K562 (cell line): ENCODE measurements around the gene RARS1. TPM values are rescaled to one million over a fixed set of nuclear protein-coding genes. Genes with fewer than 3 reads are reported as not detected.

Source experiments
- ATF7 ChIP-seq: fragments of 450-650 bp; IDR thresholded peaks from 2 replicates; pipeline ENCODE4 v1.7.1; 2014; ENCODE audit warnings: mild to moderate bottlenecking, moderate library complexity
- ELF1 ChIP-seq: fragments of 200-800 bp; sonication (Bioruptor generic); IDR thresholded peaks from 2 replicates; pipeline ENCODE4 v1.6.1; 2016; ENCODE audit warnings: missing genetic modification characterization, missing compliant biosample characterization
- ELF4 ChIP-seq: fragments of 450-650 bp; formaldehyde crosslinking; IDR thresholded peaks from 2 replicates; pipeline ENCODE4 v1.4.0; 2022; ENCODE audit warnings: missing genetic modification characterization
- FOXJ3 ChIP-seq: sonication (generic); formaldehyde crosslinking; IDR thresholded peaks from 2 replicates; pipeline ENCODE4 v1.4.0; 2020; ENCODE audit warnings: mild to moderate bottlenecking, missing genetic modification reagents
- HCFC1 ChIP-seq: IDR thresholded peaks from 2 replicates; pipeline ENCODE4 v1.6.1; 2012; ENCODE audit warnings: low read depth, low read length, improper control_type of control experiment
- HDAC1 ChIP-seq, 2 experiments: fragments of 450-650 bp; IDR thresholded peaks; 2 replicates each; pipeline ENCODE4 v1.6.1; 2016 to 2017; ENCODE audit warnings: inconsistent platforms in 1 of 2, mild to moderate bottlenecking in 1 of 2, moderate library complexity in 1 of 2
- HEY1 ChIP-seq: fragments of 250-450 bp; sonication (Bioruptor Pico); IDR thresholded peaks from 2 replicates; pipeline ENCODE4 v1.5.0; 2020; ENCODE audit warnings: mild to moderate bottlenecking, moderate library complexity, borderline replicate concordance
- MEF2D ChIP-seq: conservative IDR thresholded peaks from 2 replicates; pipeline ENCODE4 v1.6.1; 2016; ENCODE audit warnings: low read depth, missing genetic modification characterization, missing compliant biosample characterization
- MYC ChIP-seq, 2 experiments: fragments of 250-450 bp in 1 of 2; sonication (Bioruptor Pico) in 1 of 2; IDR thresholded peaks; 2 replicates each; pipeline versions ENCODE4 v1.5.1 to v1.6.1; 2012 to 2021; ENCODE audit warnings: low read depth in 2 of 2, borderline replicate concordance in 1 of 2, improper control_type of control experiment in 1 of 2, low read length in 1 of 2, mild to moderate bottlenecking in 1 of 2, moderate library complexity in 1 of 2
- NCOA6 ChIP-seq: fragments of 450-650 bp; IDR thresholded peaks from 2 replicates; pipeline ENCODE4 v1.6.1; 2017; ENCODE audit warnings: mild to moderate bottlenecking
- NFIC ChIP-seq: fragments of 450-650 bp; IDR thresholded peaks from 2 replicates; pipeline ENCODE4 v1.6.1; 2017; ENCODE audit warnings: mild to moderate bottlenecking, inconsistent platforms
- RBBP5 ChIP-seq: fragments of 200-600 bp; sonication (generic); IDR thresholded peaks from 2 replicates; pipeline ENCODE4 v1.6.1; 2012; ENCODE audit warnings: borderline replicate concordance, mild to moderate bottlenecking, low read length, control low read depth, inconsistent platforms; ENCODE audit not compliant: insufficient read depth, poor library complexity, severe bottlenecking
- REST ChIP-seq, 2 experiments: fragments of 450-650 bp; formaldehyde crosslinking in 1 of 2; IDR thresholded peaks; 2 replicates each; pipeline versions ENCODE4 v1.4.0 to v1.6.1; 2014 to 2020; ENCODE audit warnings: mild to moderate bottlenecking in 2 of 2, borderline replicate concordance in 1 of 2, low read depth in 1 of 2
- SMAD1 ChIP-seq: fragments of 150-350 bp; IDR thresholded peaks from 2 replicates; pipeline ENCODE4 v1.6.1; 2014; ENCODE audit warnings: low read length, low read depth; ENCODE audit not compliant: partially characterized antibody
- SMAD4 ChIP-seq: fragments of 250-450 bp; sonication (Bioruptor Pico); conservative IDR thresholded peaks from 2 replicates; pipeline ENCODE4 v1.8.0; 2021; ENCODE audit warnings: inconsistent platforms, mild to moderate bottlenecking, moderate library complexity
- TAF1 ChIP-seq: IDR thresholded peaks from 2 replicates; pipeline ENCODE4 v1.6.1; 2011; ENCODE audit warnings: mild to moderate bottlenecking, low read length, moderate library complexity; ENCODE audit not compliant: insufficient read depth, control insufficient read depth, severe bottlenecking; ENCODE audit errors: extremely low read depth
- TBL1XR1 ChIP-seq, 2 experiments: IDR thresholded peaks; 2 replicates each; pipeline ENCODE4 v1.6.1; 2012; ENCODE audit warnings: improper control_type of control experiment in 2 of 2, low read length in 2 of 2, mild to moderate bottlenecking in 1 of 2
- ZNF75A ChIP-seq: fragments of 450-650 bp; formaldehyde crosslinking; IDR thresholded peaks from 2 replicates; pipeline ENCODE4 v1.4.0; 2020; ENCODE audit warnings: mild to moderate bottlenecking
- polyA plus RNA-seq, 8 experiments: library from polyadenylated mRNA; depleted of rRNA in 4 of 8; stranded (reverse) in 5 of 8; unstranded in 3 of 8; fragments of >200 nt; fragmentation: Nextera tagmentation in 2 of 8; fragmentation: Illumina TruSeq in 1 of 8; extraction: Ambion mirVana in 2 of 8; extraction: Trizol in 1 of 8; gene quantifications; 2 replicates each; pipeline versions ENCODE4 v1.2.1 to v1.2.3, GENCODE V29; 2011 to 2014; ENCODE audit warnings: inconsistent platforms in 1 of 8, missing spikeins in 1 of 8
- total RNA-seq, 7 experiments: library from RNA; depleted of rRNA in 6 of 7; stranded (reverse); fragments of >200 nt in 6 of 7; fragmentation: Illumina TruSeq in 2 of 7; extraction: Trizol in 2 of 7; gene quantifications; 2 replicates each; pipeline versions ENCODE4 v1.2.1 to v1.2.3, GENCODE V29; 2011 to 2021; ENCODE audit warnings: low replicate concordance in 1 of 7

The RARS1 gene
- total and polyA plus RNA-seq, 9 of the 15 experiments (the other 6 are each of a cell fraction or from before 2014, with no cell fraction given): 109 to 196 (median 139) TPM

DNA sequence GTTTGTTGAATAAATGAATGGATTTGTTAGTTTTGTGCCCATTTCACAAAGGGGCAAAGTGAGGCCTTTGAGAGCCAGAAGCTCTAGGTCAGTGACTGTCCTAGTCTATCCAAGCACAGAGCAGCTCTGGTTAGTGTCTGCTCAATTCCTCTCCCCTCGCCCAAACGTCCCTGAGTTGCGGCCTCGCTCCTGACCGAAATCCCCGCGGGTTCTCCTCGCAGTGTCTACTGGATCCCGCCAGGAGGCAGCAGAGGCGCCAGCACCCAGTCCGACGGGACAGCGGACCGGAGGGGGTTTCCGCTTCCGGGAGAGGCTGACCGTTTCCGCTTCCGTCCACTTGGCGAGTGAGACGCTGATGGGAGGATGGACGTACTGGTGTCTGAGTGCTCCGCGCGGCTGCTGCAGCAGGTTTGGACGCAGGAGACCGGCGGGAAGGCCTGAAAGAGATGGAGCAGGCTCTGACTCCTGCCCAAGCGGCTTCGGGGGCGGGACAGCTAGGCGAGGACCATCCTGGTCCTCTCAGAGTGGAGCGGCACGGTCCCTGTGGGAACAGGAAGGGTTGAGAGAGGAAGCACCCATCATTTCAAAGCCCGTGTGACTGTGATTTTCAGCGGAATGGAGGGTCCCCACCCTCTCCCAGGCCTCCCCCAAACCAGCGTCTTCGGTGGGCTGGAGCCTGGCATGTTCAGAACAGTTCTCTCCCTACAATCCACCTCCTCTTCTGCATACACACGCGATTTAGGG lies at the start of gene RARS1 (continued):
- TF ChIP-seq RBBP5 (peak; percentile 80), HEY1 (no peak), MEF2D (no peak), HCFC1 (peak; percentile 85), HDAC1 (IDR thresholded peaks at IDR 0.05) (peak in 1 of 2 experiments; percentile 88; a peak in 2 of 4 replicates), MYC (IDR thresholded peaks at IDR 0.05; ENCODE audit: low read depth, low read length) (peak; percentile 57; the same call in 1 of the 2 replicates), MYC (CRISPR knock-in tag; IDR thresholded peaks at IDR 0.05; ENCODE audit: borderline replicate concordance, low read depth) (no peak), ELF1 (tag) (peak; percentile 65), SMAD4 (CRISPR knock-in tag) (0 out of 2 replicates have a peak, but pooled peaks have one; percentile 17), NFIC (0 out of 2 replicates have a peak, but pooled peaks have one; percentile 27), ATF7 (peak; percentile 60; the same call in 1 of the 2 replicates), NCOA6 (no peak), ZNF75A (CRISPR knock-in tag) (no peak), ELF4 (CRISPR knock-in tag) (peak; percentile 24; the same call in 1 of the 2 replicates), REST (IDR thresholded peaks at IDR 0.05; ENCODE audit: borderline replicate concordance) (peak; percentile 83), REST (CRISPR knock-in tag; IDR thresholded peaks at IDR 0.05; ENCODE audit: low read depth) (peak; percentile 84; the same call in 1 of the 2 replicates), TAF1 (peak; percentile 81), FOXJ3 (no peak), TBL1XR1 (IDR thresholded peaks at IDR 0.05; ENCODE audit: low read length in 2 of 2) (peak; percentile 40 to 81; a peak in 2 of 4 replicates), SMAD1 (peak; percentile 67)
